Neural progenitor cell (in vitro differentiated cells): ENCODE data around the gene GTF3C4. TPM values are rescaled to one million over a fixed set of nuclear protein-coding genes. Genes with fewer than 3 reads are reported as not detected.

Experiments used
- DNase-seq: peaks from one replicate; pipeline ENCODE4 v3.0.0-alpha.2; 2016; ENCODE audit warnings: low spot score
- H2AFZ ChIP-seq: fragments of 200-600 bp; sonication (generic); replicated peaks from 2 replicates; pipeline ENCODE4 v1.6.1; 2016; ENCODE audit warnings: antibody characterized with exemption
- H3F3A ChIP-seq: fragments of 200-600 bp; sonication (generic); 2 replicates; pipeline ENCODE4 v1.6.1; 2016; ENCODE audit warnings: antibody characterized with exemption, low read depth
- H3K27ac ChIP-seq: fragments of 200-600 bp; sonication (generic); 2 replicates; pipeline ENCODE4 v1.5.1; 2016; ENCODE audit warnings: mild to moderate bottlenecking
- H3K27me3 ChIP-seq: fragments of 200-600 bp; sonication (generic); 2 replicates; pipeline ENCODE4 v1.6.1; 2016; ENCODE audit warnings: mild to moderate bottlenecking, moderate library complexity
- H3K36me3 ChIP-seq: fragments of 200-600 bp; sonication (generic); 2 replicates; pipeline ENCODE4 v1.5.1; 2016
- H3K4me1 ChIP-seq: fragments of 200-600 bp; sonication (generic); 2 replicates; pipeline ENCODE4 v1.6.1; 2016; ENCODE audit warnings: mixed run types
- H3K4me2 ChIP-seq: fragments of 200-600 bp; sonication (generic); 2 replicates; pipeline ENCODE4 v1.6.1; 2016
- H3K4me3 ChIP-seq: fragments of 200-600 bp; sonication (generic); 2 replicates; pipeline ENCODE4 v1.5.1; 2016
- H3K79me2 ChIP-seq: fragments of 200-600 bp; sonication (generic); 2 replicates; pipeline ENCODE4 v1.6.1; 2016; ENCODE audit warnings: low read depth
- H3K9ac ChIP-seq: fragments of 200-600 bp; sonication (generic); 2 replicates; pipeline ENCODE4 v1.6.1; 2016
- H3K9me3 ChIP-seq: fragments of 200-600 bp; sonication (generic); 2 replicates; pipeline ENCODE4 v1.5.1; 2016; ENCODE audit warnings: low read depth
- H4K20me1 ChIP-seq: fragments of 200-600 bp; sonication (generic); 2 replicates; pipeline ENCODE4 v1.6.1; 2016; ENCODE audit warnings: low read depth
- H3K27ac Mint-ChIP-seq: 3 replicates; pipeline ENCODE4 v1.8.0; 2021; ENCODE audit warnings: mixed read lengths
- H3K27me3 Mint-ChIP-seq: 2 replicates; pipeline ENCODE4 v1.8.0; 2022; ENCODE audit warnings: low read depth, mild to moderate bottlenecking, inconsistent platforms, moderate library complexity, mixed read lengths; ENCODE audit not compliant: insufficient read depth
- H3K36me3 Mint-ChIP-seq: 3 replicates; pipeline ENCODE4 v1.8.0; 2021; ENCODE audit warnings: mixed read lengths
- H3K4me1 Mint-ChIP-seq: 3 replicates; pipeline ENCODE4 v1.8.0; 2021; ENCODE audit warnings: mixed read lengths
- H3K4me3 Mint-ChIP-seq: 3 replicates; pipeline ENCODE4 v1.8.0; 2021; ENCODE audit warnings: mild to moderate bottlenecking, moderate library complexity, mixed read lengths
- H3K9me3 Mint-ChIP-seq: 3 replicates; pipeline ENCODE4 v1.8.0; 2020; ENCODE audit warnings: mixed read lengths
- EZH2 ChIP-seq: fragments of 200-600 bp; sonication (generic); IDR thresholded peaks from 2 replicates; pipeline ENCODE4 v1.6.1; 2017; ENCODE audit warnings: antibody characterized with exemption, mild to moderate bottlenecking, moderate library complexity
- EZH2phosphoT487 ChIP-seq: fragments of 200-600 bp; sonication (generic); IDR thresholded peaks from 2 replicates; pipeline ENCODE4 v1.6.1; 2017; ENCODE audit warnings: antibody characterized with exemption
- total RNA-seq: library from RNA; depleted of rRNA; stranded (reverse); fragments of >200 nt; gene quantifications from 2 replicates; pipeline ENCODE4 v1.2.3, GENCODE V29; 2015; ENCODE audit warnings: low replicate concordance
- TF ChIP-seq, protein P1 (sequence below): fragments of 200-600 bp; sonication (generic); IDR thresholded peaks from 2 replicates; pipeline ENCODE4 v1.5.1; 2017; ENCODE audit warnings: antibody characterized with exemption, mild to moderate bottlenecking

GTF3C4 gene
- total RNA-seq, 1 donor from 2014 or later: 31.4 TPM

DNA sequence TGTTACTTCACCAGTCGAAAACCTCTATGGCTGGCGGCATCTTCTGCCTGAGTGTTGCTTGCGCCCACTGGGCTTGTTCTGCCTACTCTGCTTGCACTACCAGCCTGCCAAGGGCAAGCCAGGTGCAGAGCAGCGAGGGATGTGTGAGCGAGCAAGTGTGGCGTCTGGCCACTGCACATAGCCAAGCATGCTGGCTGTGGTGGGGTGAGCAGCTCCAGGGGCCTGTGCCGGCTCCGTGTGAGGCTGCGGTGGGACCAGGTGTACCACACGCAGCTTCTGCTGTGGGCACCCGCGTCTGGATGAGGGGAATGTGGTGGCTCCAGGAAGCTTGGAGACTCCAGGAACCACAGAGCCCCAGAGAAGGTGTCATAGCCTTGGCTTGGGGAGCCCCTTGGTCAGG lies 51.4 kb downstream of the GTF3C4 start:
- Mint-ChIP-seq H3K4me1 (no peaks in the 10 kb centered on the region), H3K27ac (no peak overlapping the region), H3K27me3 (peaks cover 3% of the 10 kb centered on the region), H3K36me3 (no peaks in the 10 kb centered on the region), H3K4me3 (no peak overlapping the region), H3K9me3 (no peaks in the 10 kb centered on the region)
- H3K4me2 ChIP-seq: no peak overlapping the region
- no peaks in the 10 kb centered on the region for H3K27me3 ChIP-seq
- H4K20me1 ChIP-seq: no peaks in the 10 kb centered on the region
- H3K79me2 ChIP-seq: no peaks in the 10 kb centered on the region
- no peak overlapping the region for H2AFZ ChIP-seq
- no peak for DNase-seq
- no peaks in the 10 kb centered on the region for H3F3A ChIP-seq
- no peaks in the 10 kb centered on the region for H3K4me1 ChIP-seq
- H3K36me3 ChIP-seq: no peaks in the 10 kb centered on the region
- H3K9ac ChIP-seq: no peak overlapping the region
- H3K4me3 ChIP-seq: no peak overlapping the region
- no peaks in the 10 kb centered on the region for H3K9me3 ChIP-seq
- TF ChIP-seq EZH2 (no peak), EZH2phosphoT487 (no peak)
- TF ChIP-seq, protein P1, sequence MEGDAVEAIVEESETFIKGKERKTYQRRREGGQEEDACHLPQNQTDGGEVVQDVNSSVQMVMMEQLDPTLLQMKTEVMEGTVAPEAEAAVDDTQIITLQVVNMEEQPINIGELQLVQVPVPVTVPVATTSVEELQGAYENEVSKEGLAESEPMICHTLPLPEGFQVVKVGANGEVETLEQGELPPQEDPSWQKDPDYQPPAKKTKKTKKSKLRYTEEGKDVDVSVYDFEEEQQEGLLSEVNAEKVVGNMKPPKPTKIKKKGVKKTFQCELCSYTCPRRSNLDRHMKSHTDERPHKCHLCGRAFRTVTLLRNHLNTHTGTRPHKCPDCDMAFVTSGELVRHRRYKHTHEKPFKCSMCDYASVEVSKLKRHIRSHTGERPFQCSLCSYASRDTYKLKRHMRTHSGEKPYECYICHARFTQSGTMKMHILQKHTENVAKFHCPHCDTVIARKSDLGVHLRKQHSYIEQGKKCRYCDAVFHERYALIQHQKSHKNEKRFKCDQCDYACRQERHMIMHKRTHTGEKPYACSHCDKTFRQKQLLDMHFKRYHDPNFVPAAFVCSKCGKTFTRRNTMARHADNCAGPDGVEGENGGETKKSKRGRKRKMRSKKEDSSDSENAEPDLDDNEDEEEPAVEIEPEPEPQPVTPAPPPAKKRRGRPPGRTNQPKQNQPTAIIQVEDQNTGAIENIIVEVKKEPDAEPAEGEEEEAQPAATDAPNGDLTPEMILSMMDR: no peak
- no peak overlapping the region for H3K27ac ChIP-seq

DNA sequence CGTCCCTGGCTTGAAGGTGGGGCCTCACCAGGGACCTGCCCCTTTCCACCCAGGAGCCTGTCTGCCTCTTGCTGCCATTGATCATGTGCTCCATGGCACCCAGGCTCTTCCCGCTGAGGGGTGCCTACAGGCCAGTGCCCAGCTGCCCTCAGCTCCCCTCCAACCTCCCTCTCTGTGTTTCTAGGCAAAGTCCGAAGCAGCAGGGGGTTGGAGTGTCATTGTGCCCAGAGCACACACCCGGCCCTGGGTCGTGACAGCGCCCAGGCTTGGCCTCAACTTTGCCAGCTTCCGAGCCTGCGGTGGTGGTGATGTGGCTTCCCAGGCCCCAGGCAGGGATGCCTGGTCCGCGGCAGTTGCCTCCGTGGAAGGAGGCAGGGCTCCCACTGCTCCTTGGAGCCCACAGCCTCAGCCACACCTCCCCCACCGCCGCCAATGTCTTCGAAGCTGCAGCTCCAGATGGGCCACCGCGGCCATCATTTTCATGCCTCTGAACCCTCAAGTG lies 52.4 kb downstream of the GTF3C4 start:
- Mint-ChIP-seq H3K4me3 (no peak overlapping the region), H3K27ac (no peak overlapping the region), H3K27me3 (peaks cover 3% of the 10 kb centered on the region), H3K9me3 (no peaks in the 10 kb centered on the region), H3K36me3 (no peaks in the 10 kb centered on the region), H3K4me1 (no peaks in the 10 kb centered on the region)
- no peaks in the 10 kb centered on the region for H4K20me1 ChIP-seq
- H3K36me3 ChIP-seq: no peaks in the 10 kb centered on the region
- H3K27ac ChIP-seq: no peak overlapping the region
- no peak overlapping the region for H3K9ac ChIP-seq
- H3F3A ChIP-seq: no peaks in the 10 kb centered on the region
- H3K4me1 ChIP-seq: no peaks in the 10 kb centered on the region
- TF ChIP-seq, protein P1: no peak
- TF ChIP-seq EZH2 (no peak), EZH2phosphoT487 (no peak)
- DNase-seq: no peak
- H3K4me2 ChIP-seq: no peak overlapping the region
- no peaks in the 10 kb centered on the region for H3K27me3 ChIP-seq
- no peak overlapping the region for H3K4me3 ChIP-seq
- H2AFZ ChIP-seq: no peak overlapping the region
- no peaks in the 10 kb centered on the region for H3K9me3 ChIP-seq
- H3K79me2 ChIP-seq: no peaks in the 10 kb centered on the region

DNA sequence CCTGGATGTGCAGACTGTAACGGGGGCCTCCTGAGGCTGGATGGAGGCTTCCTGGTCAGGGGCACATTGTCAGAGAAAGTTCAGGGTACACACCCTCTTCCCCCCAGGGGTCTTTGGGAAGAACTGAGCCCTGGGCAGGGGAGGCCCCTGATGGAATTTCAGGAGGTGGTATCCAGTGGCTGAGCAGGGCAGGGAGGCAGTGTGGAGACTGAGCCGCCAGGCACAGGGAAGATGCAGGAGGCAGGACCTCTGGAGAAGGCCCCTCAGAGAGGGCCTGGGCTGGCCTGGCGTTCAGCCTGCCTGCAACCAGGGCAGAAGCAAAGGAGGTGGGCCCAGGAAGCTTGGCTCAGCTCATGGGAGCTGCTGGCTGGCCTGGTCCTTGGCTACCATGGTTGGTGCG lies 53.5 kb downstream of the GTF3C4 start:
- no peak for TF ChIP-seq EZH2
- TF ChIP-seq EZH2phosphoT487: no peak
- TF ChIP-seq, protein P1: no peak
- Histone ChIP-seq H3K9me3 (no peaks in the 10 kb centered on the region), H3F3A (no peaks in the 10 kb centered on the region), H3K4me2 (no peak overlapping the region), H3K9ac (no peak overlapping the region), H3K4me3 (no peak overlapping the region), H3K27me3 (no peaks in the 10 kb centered on the region), H3K4me1 (no peaks in the 10 kb centered on the region), H3K36me3 (no peaks in the 10 kb centered on the region), H3K79me2 (no peaks in the 10 kb centered on the region), H4K20me1 (no peaks in the 10 kb centered on the region), H3K27ac (no peak overlapping the region), H2AFZ (no peak overlapping the region)
- no peak for DNase-seq
- Mint-ChIP-seq H3K4me3 (no peak overlapping the region), H3K27me3 (peaks cover 3% of the 10 kb centered on the region), H3K36me3 (no peaks in the 10 kb centered on the region), H3K9me3 (no peaks in the 10 kb centered on the region), H3K4me1 (no peaks in the 10 kb centered on the region), H3K27ac (no peak overlapping the region)
